ENCODE results near the gene ITPKB.

GRCh38 chr1:226675715-226676357 lies 63.2 kb downstream of the ITPKB start:
- TF ChIP-seq CTCF (IDR thresholded peaks at IDR 0.05) (no peak), POLR2A (IDR thresholded peaks at IDR 0.05) (no peak)
